HG03097 (cell line): ENCODE results near the gene POLG.

ENCODE experiments used
- ATAC-seq: cut with Tn5 transposase; IDR thresholded peaks from one replicate; pipeline ENCODE4 v1.9.1; 2021; ENCODE audit not compliant: unreplicated experiment, low FRiP score

POLG gene

GRCh38 chr15:89358435-89358754, 23.8 kb upstream of the POLG start:
- ATAC-seq = no peak

GRCh38 chr15:89356634-89357298, 22.1 kb upstream of the POLG start:
- ATAC-seq = no peak

GRCh38 chr15:89353991-89354390, 19.4 kb upstream of the POLG start:
- ATAC-seq = no peak

- no peak for ATAC-seq
Measured at GRCh38 chr15:89352476-89352875, 17.9 kb upstream of the POLG start.

GRCh38 chr15:89349206-89349558, 14.6 kb upstream of the POLG start:
- no peak for ATAC-seq

GRCh38 chr15:89346516-89347231, 12.1 kb upstream of the POLG start:
- ATAC-seq = no peak

- no peak for ATAC-seq
Measured at GRCh38 chr15:89345248-89345647, 10.6 kb upstream of the POLG start.

GRCh38 chr15:89342840-89343239, 8.2 kb upstream of the POLG start:
- no peak for ATAC-seq

GRCh38 chr15:89341316-89342005, 6.8 kb upstream of the POLG start:
- ATAC-seq = no peak

- ATAC-seq = no peak
Measured at GRCh38 chr15:89340573-89340972, 5.9 kb upstream of the POLG start.

- ATAC-seq = no peak
Measured at GRCh38 chr15:89338036-89338435, 3.4 kb upstream of the POLG start.

- peak; percentile 18 for ATAC-seq
Measured at GRCh38 chr15:89335298-89336041, 846 bp upstream of the POLG start.

GRCh38 chr15:89333959-89334509, 590 bp downstream of the POLG start:
- no peak for ATAC-seq

GRCh38 chr15:89333011-89333860, 1.4 kb downstream of the POLG start:
- ATAC-seq = no peak

- ATAC-seq = no peak
Measured at GRCh38 chr15:89332446-89332845, 2.2 kb downstream of the POLG start.

- no peak for ATAC-seq
Measured at GRCh38 chr15:89330881-89331595, 3.6 kb downstream of the POLG start.

- no peak for ATAC-seq
Measured at GRCh38 chr15:89330119-89330518, 4.5 kb downstream of the POLG start.

- no peak for ATAC-seq
Measured at GRCh38 chr15:89329329-89330084, 5.1 kb downstream of the POLG start.
